ENCODE measurements around the gene XRN1. TPM values are rescaled to one million over a fixed set of nuclear protein-coding genes. Genes with fewer than 3 reads are reported as not detected.
"Not testable (repeated sequence)": the region's sequence is repeated elsewhere in the genome, so short reads cannot be mapped to it uniquely, and the experiment has no call there.

Gene XRN1
- total RNA-seq, 1 donor from 2014 or later = 13.9 TPM

DNA sequence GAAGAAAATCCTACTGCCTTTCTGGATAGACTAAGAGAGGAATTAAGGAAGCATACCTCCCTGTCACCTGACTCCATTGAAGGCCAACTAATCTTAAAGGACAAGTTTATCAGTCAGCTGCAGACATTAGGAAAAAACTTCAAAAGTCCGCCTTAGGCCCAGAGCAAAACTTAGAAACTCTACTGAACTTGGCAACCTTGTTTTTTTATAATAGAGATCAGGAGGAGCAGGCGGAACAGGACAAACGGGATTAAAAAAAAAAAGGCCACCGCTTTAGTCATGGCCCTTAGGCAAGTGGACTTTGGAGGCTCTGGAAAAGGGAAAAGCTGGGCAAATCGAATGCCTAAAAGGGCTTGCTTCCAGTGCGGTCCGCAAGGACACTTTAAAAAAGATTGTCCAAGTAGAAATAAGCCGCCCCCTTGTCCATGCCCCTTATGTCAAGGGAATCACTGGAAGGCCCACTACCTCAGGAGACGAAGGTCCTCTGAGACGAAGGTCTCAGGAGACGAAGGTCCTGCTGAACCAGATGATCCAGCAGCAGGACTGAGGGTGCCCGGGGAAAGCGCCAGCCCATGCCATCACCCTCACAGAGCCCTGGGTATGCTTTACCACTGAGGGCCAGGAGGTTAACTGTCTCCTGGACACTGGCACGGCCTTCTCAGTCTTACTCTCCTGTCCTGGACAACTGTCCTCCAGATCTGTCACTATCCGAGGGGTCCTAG, 8.2 kb downstream of the XRN1 start:
- ATAC-seq (ENCODE audit: poor library complexity); DNase-seq; intact Hi-C loops (cut with DNase I): not testable (repeated sequence)

DNA sequence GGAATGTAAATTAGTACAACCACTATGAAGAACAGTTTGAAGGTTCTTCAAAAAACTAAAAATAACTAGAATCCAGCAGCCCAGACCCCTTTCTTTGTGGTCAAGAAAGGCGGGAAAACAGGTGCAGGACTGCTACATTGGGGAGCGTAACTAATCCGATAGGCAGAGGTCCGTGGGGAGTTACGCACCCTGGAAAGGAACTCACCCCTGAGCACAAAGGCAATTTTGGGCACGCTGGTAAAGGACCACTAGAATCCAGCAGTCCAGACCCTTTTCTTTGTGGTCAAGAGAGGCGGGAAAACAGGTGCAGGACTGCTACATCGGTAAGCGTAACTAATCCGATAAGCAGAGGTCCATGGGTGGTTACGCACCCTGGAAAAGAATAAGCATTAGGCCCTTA, 9.7 kb downstream of the XRN1 start:
- intact Hi-C loops (cut with DNase I); DNase-seq; ATAC-seq (ENCODE audit: poor library complexity): not testable (repeated sequence)

DNA sequence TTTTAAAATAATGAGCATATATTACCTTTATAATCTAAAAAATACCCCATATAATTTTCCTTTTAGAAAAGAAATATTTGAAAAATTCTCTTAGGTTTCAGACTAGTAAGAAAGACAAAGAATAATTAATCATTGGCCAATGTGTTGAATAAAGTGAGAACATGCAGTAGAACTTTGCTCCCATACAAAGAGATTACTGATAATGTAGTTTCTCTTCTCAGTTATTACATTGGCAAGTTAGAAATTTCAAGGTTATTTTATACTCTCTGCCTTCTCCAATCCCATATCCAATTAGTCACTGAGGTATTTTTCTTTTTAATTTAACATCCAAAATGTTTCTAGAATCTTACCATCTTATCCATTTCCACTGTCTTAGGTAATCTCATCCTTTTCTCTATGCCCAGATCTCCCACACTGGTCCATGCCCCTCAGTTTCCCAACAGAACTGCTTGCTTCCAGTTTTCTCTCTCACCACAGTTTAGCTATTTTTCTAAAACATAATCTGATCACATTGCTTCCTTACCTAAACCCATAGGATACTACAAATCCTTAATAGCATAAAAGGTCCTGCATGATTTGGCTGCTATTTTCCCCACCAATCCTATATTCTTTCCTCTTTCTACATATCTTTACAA, 10.8 kb downstream of the XRN1 start:
- intact Hi-C loops (cut with DNase I) = no loop called here
- DNase-seq = no peak
- no peak for ATAC-seq (ENCODE audit: poor library complexity)

DNA sequence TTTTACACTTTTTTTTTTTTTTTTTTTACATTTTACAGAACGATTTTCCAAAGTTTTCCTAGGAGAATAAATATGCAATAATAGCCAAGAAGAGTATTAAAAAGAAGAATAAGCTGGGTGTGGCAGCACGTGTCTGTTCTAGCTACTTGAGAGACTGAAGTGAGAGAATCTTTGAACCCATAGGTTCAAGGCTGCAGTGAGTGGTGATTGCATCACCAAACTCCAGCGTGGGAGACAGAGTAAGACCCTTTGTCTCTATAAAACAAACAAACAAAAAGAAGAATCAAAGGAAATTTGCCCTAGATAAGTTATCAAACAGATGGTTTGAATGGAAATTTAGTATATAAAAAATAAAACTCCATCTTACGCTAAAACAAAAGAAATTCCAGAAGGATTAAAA, 13.3 kb downstream of the XRN1 start:
- intact Hi-C loops (cut with DNase I) = no loop called here
- DNase-seq (no peak), ATAC-seq (ENCODE audit: poor library complexity) (no peak)

DNA sequence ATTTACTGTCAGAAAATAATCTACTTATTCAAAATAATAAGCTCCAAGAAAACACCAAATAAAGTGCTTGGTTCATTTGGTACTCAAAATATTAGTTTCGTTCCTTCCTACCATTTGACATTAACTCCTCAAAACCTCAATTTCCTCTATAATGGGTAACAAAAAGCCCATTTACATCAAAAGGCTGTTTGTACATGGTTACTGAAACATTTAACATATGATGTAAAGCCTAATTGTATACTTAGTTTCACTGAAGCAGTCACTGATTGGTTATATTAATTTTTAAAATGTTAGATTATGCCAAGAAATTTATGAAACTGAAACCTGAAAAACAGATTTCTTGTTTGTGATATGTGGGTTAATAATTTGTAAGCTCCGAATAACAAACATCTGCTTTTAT, 14.7 kb downstream of the XRN1 start:
- ATAC-seq (ENCODE audit: poor library complexity) (no peak), DNase-seq (no peak)
- intact Hi-C loops (cut with DNase I) = no loop called here

DNA sequence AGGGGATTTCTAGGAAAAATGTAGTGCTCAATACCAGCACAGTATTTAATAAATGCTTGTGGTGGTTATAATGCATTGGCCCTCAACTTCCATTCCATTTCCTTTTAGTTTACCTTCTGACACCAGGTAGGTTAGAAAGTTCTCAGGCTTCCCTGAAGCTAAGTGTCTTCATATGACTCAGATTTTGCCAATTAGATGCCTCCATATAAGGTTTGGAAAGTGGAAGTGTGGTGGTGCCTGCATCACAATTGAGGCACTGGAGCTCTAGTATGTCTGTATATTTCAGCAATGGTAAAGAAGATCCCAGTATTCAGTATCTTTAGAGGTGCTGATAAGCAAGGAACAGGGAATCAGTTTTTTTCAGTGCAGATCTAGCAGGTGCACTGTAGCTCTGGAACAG, 18.3 kb downstream of the XRN1 start:
- DNase-seq = no peak
- intact Hi-C loops (cut with DNase I) = no loop called here
- ATAC-seq (ENCODE audit: poor library complexity) = no peak

DNA sequence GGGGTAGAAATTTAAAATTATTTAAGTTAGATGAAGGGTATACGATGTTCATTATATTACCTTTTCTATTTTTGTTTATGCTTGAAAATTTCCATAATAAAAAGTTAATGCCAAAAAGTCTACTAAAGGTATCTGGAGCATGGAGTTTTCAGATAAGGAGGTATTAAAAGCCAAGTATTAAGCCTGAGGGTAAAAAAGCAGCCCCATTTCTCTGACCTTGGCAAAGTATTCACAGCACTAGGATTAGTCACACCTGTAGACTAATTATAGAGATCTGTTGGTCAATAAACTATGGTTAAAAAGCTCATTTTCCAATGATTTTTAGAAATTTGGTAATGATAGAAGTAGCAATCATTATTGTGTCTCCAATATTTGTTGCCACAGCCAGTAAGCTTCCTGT, 23.1 kb downstream of the XRN1 start:
- no peak for DNase-seq
- intact Hi-C loops (cut with DNase I) = no loop called here
- no peak for ATAC-seq (ENCODE audit: poor library complexity)

DNA sequence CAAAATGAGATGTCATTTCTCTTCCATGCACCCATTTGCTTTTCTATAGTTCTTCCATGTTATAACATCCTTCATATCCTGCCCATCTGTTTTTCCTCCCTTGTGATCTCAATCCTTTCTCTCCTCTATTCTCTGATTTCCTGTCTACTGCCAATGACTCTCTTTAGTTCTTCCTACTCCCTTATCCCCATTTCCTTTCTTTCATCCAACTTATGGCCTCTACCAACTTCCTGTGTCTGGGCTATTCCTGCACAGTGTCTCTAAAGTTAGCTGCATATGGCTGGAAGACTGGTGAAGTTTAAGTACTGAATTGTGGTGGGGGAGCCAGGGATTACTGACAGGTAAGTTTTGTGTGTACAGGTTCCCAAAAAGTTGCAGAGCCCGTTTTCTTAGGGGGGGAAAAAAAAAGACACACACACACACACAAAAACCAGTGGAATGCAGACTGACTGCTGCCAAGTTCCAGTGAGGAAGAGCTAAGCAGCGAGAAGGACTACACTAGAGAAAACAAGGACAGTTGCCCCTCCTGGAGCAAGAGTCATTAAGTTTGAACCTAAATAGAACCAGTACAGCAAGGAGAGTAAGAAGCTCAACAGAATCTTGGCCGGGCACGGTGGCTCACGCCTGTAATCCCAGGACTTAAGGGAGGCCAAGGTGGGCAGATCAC, 28.8 kb downstream of the XRN1 start:
- intact Hi-C loops (cut with DNase I) = no loop called here
- DNase-seq = no peak
- ATAC-seq (ENCODE audit: poor library complexity) = no peak

DNA sequence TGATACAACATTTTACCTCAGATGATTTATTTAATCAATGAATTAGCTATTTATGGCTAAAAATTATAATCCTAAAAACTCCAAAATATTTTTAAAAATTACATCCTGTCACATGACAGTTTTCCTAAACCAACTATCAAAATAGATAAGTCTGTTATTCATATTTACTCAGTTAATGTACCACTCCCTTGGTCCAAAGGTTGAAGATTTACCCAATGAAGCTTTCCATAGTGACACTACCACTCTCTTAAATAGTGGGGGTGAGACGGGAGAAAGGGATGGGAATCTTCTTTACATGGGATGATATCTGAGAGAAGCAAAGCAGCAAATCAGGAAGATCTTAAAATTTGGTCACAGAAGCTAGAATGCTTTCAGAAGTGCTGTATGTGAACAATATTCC, 30.5 kb downstream of the XRN1 start:
- DNase-seq (no peak), ATAC-seq (ENCODE audit: poor library complexity) (no peak)
- intact Hi-C loops (cut with DNase I) = no loop called here

DNA sequence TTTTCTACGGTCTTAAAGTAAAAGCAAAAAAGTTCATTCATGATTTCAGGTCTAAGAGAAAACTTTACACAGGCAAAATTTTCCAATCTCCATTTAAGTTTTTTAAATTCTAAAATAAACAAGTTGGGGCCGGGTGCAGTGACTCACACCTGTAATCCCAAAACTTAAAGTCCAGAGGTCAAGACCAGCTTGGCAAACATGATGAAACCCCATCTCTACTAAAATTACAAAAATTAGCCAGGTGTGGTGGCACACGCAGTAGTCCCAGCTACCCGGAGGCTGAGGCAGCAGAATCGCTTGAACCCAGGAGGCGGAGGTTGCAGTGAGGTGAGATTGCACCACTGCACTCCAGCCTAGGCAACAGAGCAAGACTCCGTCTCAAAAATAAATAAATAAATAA, 47.3 kb downstream of the XRN1 start:
- DNase-seq; ATAC-seq (ENCODE audit: poor library complexity); intact Hi-C loops (cut with DNase I): not testable (repeated sequence)

DNA sequence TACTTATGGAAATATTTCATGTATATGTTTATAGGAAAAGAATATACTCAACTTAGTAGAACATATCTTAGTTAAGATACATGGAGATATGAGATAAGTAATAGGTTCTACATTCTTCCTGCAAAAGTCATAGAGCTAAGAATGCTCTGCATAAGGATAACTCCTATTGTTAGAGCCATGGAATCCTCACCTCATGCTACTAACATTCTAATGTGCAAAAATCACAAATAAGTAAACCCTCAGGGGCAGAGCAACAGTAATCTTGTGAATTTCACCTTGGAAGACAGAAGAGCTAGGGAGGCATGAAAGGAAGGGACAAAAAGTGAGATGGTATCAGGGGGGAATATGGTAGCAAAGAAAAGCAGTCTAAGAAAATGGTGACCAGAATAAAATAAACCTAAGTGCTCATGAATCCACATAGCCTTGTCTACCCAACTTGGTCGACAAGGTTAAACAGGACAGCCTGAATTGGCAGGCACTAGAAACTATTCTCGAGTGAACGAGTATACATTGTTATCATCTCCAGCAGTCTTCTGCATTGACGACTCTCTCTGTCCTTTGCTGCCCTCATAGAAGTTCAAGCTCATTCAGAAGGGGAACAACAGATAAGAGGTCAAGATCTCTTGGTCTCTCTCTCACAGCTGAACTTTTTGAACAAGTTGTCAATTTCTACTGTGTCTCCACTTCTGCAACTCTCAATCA, 52.8 kb downstream of the XRN1 start:
- intact Hi-C loops (cut with DNase I) = no loop called here
- peak; percentile 69 for ATAC-seq (ENCODE audit: poor library complexity)
- no peak for DNase-seq

DNA sequence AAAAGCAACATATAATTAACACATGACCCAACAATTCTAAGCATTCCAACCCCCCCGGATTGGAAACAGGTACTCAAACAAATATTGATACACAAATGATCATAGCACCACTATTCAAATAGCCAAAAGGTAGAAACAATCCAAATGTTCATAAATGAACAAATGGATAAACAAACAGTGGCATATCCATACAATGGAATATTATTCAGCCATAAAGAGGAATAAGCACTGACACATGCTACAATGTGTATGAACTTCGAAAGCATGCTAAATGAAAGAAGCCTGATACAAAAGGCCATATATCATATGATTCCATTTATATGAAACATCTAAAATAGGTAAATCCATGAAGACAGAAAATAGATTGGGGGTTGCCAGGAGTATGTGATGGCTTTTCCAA, 62.8 kb downstream of the XRN1 start:
- DNase-seq (no peak), ATAC-seq (ENCODE audit: poor library complexity) (no peak)
- intact Hi-C loops (cut with DNase I) = no loop called here

DNA sequence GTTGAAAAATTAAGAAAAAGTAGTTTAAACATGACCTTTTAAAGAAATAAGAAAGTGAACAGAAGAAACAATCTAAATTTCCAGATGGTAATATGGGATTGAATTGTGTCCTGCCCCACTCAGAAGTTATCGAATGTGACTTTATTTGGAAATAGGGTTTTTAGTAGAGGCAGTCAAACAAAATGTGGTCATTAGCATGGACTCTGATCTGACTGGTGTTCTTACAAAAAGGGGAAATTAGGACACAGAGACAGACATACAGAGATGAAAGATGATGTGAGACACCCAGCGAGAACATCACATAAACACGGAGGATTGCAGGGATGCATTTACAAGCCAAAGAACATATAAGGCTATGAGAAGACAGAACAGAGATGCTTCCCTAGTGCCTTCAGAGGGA, 73.2 kb downstream of the XRN1 start:
- ATAC-seq (ENCODE audit: poor library complexity) = no peak
- no peak for DNase-seq
- intact Hi-C loops (cut with DNase I) = no loop called here

DNA sequence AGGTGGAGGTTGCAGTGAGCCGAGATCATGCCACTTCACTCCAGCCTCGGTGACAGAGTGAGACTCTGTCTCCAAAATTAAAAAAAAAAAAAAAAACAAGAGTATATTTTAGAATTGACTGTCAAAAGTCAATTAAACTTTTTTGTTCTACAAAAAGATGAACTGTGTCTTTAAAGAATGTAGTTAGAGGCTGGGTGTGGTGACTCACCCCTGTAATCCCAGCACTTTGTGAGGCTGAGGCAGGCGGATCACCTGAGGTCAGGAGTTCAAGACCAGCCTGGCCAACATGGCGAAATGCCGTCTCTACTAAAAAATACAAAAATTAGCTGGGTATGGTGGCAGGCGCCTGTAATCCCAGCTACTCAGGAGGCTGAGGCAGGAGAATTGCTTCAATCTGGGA, 78.3 kb downstream of the XRN1 start:
- intact Hi-C loops (cut with DNase I); ATAC-seq (ENCODE audit: poor library complexity); DNase-seq: not testable (repeated sequence)

DNA sequence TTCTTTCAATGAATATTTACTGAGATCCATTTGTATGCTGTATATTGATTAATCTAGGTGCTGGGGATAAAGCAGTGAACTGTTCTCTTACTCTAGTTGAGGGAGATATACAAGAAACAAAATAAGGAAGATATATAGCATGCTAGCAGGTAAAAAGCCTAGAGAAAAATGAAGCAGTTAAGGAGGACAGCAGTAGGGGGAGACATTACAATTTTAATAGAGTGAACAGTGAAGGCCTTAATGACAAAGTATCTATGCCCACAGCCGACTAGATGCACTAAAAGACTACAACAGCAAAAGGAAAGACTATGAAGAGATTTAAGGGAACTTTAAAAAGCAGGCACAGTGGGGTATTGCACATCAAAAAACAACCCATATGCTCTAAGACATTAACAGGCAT, 81.4 kb downstream of the XRN1 start:
- intact Hi-C loops (cut with DNase I) = no loop called here
- ATAC-seq (ENCODE audit: poor library complexity) = no peak
- DNase-seq = no peak

DNA sequence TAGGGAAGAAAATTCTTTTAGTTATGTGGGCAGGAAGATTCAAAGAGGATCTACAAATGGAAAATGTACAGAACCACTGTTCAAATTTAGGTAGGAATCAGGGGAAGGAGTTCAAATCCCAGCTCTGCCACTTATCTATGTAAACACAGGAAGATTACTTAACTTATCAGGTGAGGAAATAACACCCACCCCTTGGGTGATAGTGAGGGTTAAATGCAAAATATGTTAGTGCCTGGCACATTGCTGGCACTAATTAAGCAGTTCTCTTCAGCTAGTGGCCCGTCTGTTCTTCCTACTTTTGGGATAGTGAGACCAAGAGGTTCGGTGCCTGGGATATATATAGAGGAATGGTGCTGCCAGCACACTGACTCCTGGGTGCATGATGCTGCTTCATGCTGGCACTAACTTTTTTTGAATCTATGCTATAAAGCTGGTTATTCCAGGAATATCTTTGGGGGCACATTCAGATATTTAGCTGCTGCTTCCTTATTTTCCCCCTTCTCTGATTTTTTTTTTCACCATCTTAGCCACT, 83.8 kb downstream of the XRN1 start:
- ATAC-seq (ENCODE audit: poor library complexity) (no peak), DNase-seq (no peak)
- intact Hi-C loops (cut with DNase I) = no loop called here

DNA sequence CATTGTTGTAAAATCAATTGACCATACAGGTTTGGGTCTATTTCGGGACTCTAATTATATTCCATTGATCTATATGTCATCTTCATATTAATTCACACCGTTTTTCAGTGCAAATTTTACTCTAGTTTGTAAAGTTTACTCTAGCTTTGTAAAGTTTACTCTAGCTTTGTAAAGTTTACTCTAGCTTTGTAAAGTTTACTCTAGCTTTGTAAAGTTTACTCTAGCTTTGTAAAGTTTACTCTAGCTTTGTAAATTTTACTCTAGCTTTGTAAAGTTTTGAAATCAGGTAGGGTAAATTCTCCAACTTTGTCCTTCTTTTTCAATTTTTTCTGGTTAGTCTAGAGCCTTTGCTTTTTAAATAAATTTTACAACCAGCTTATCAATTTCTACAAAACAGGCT, 84.4 kb downstream of the XRN1 start:
- DNase-seq; ATAC-seq (ENCODE audit: poor library complexity); intact Hi-C loops (cut with DNase I): not testable (repeated sequence)

DNA sequence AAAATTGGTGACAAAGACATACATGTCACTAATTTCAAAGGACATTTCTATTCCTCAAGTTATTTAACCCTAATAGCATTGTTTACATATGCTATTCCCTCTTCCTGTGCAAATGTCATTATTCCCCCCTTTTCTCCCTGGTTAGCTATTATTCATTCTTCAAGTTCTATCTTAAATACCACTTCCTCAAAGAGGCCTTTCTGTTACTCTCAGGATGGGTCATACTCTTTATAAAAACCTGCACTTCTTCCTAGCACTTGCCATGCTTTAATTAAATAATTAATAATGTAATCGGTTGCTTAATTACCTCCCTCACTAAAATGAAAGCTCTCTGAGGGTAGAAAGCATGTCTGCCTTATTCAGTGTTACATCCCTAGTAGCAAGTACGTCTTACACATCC, 88.5 kb downstream of the XRN1 start:
- DNase-seq = no peak
- ATAC-seq (ENCODE audit: poor library complexity) = no peak
- intact Hi-C loops (cut with DNase I) = no loop called here

DNA sequence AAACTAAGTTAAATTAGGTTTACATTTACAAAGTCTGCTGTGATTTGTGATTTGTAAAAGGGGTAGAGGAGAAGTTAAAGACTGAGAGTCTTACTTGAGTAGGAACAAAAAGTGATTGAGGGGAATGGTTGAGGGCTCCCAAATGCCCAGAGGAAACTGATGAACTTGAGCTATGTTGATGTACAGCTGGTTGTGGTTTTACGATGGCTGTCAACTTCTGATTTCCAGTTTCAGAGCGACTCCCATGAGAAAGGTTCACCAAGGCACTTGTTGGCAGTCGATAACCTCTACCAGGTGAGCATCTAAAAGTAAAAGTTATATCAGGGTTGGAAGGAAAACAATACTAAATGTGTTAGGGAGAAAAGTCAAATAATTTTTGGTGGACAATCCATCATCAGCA, 91.0 kb downstream of the XRN1 start:
- no peak for ATAC-seq (ENCODE audit: poor library complexity)
- intact Hi-C loops (cut with DNase I) = no loop called here
- DNase-seq = no peak
